ENCODE data around the gene AOAH.

AOAH gene

DNA sequence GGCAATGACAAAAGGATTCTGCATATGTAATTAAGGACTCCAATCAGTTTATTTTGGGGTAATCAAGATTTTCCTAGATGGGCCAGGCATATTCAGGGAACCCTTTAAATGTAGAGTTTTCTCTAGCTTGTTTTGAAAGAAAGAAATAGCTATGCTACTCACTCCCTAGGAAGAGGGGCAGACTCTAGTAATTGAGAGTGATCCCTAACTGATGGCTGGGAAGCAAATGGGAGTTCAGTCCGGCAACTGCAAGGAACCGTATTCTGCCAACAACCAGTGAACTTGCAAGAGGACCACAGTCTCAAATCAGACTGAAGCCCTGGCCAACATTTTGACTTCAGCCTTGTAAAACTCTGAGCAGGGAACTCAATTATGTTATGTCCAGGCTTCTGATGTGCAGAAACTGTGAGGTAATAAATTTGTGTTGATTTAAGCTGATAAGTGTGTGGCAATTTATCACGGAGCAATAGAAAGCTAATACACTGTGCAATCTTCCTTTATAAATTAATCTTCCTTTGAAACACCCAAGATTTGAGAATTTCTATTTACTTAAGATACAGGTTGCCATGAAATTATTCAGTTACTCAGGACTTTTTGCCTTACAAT, 14.0 kb downstream of the AOAH start:
- TF ChIP-seq PPARA (CRISPR knock-in tag; IDR thresholded peaks at IDR 0.05; ENCODE audit: borderline replicate concordance): no peak
- no peak for TF ChIP-seq CSDC2 (CRISPR knock-in tag; IDR thresholded peaks at IDR 0.05)
- no peak for TF ChIP-seq ZNF70 (CRISPR knock-in tag; IDR thresholded peaks at IDR 0.05)
- TF ChIP-seq, protein P1, sequence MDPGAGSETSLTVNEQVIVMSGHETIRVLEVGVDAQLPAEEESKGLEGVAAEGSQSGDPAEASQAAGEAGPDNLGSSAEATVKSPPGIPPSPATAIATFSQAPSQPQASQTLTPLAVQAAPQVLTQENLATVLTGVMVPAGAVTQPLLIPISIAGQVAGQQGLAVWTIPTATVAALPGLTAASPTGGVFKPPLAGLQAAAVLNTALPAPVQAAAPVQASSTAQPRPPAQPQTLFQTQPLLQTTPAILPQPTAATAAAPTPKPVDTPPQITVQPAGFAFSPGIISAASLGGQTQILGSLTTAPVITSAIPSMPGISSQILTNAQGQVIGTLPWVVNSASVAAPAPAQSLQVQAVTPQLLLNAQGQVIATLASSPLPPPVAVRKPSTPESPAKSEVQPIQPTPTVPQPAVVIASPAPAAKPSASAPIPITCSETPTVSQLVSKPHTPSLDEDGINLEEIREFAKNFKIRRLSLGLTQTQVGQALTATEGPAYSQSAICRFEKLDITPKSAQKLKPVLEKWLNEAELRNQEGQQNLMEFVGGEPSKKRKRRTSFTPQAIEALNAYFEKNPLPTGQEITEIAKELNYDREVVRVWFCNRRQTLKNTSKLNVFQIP (CRISPR knock-in tag; IDR thresholded peaks at IDR 0.05; ENCODE audit: borderline replicate concordance, low read depth): no peak
- no peak for TF ChIP-seq BACH2 (CRISPR knock-in tag; IDR thresholded peaks at IDR 0.05; ENCODE audit: borderline replicate concordance)
- no peak for TF ChIP-seq ZC3H10 (CRISPR knock-in tag; IDR thresholded peaks at IDR 0.05)
- TF ChIP-seq ZNF565 (CRISPR knock-in tag; conservative IDR thresholded peaks at IDR 0.05; ENCODE audit: low read depth): no peak
- TF ChIP-seq, protein P2, sequence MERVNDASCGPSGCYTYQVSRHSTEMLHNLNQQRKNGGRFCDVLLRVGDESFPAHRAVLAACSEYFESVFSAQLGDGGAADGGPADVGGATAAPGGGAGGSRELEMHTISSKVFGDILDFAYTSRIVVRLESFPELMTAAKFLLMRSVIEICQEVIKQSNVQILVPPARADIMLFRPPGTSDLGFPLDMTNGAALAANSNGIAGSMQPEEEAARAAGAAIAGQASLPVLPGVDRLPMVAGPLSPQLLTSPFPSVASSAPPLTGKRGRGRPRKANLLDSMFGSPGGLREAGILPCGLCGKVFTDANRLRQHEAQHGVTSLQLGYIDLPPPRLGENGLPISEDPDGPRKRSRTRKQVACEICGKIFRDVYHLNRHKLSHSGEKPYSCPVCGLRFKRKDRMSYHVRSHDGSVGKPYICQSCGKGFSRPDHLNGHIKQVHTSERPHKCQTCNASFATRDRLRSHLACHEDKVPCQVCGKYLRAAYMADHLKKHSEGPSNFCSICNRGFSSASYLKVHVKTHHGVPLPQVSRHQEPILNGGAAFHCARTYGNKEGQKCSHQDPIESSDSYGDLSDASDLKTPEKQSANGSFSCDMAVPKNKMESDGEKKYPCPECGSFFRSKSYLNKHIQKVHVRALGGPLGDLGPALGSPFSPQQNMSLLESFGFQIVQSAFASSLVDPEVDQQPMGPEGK (CRISPR knock-in tag; IDR thresholded peaks at IDR 0.05; ENCODE audit: borderline replicate concordance): no peak
- TF ChIP-seq ESRRG (CRISPR knock-in tag; IDR thresholded peaks at IDR 0.05): no peak
- TF ChIP-seq, protein P3, sequence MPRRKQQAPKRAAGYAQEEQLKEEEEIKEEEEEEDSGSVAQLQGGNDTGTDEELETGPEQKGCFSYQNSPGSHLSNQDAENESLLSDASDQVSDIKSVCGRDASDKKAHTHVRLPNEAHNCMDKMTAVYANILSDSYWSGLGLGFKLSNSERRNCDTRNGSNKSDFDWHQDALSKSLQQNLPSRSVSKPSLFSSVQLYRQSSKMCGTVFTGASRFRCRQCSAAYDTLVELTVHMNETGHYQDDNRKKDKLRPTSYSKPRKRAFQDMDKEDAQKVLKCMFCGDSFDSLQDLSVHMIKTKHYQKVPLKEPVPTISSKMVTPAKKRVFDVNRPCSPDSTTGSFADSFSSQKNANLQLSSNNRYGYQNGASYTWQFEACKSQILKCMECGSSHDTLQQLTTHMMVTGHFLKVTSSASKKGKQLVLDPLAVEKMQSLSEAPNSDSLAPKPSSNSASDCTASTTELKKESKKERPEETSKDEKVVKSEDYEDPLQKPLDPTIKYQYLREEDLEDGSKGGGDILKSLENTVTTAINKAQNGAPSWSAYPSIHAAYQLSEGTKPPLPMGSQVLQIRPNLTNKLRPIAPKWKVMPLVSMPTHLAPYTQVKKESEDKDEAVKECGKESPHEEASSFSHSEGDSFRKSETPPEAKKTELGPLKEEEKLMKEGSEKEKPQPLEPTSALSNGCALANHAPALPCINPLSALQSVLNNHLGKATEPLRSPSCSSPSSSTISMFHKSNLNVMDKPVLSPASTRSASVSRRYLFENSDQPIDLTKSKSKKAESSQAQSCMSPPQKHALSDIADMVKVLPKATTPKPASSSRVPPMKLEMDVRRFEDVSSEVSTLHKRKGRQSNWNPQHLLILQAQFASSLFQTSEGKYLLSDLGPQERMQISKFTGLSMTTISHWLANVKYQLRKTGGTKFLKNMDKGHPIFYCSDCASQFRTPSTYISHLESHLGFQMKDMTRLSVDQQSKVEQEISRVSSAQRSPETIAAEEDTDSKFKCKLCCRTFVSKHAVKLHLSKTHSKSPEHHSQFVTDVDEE (CRISPR knock-in tag; IDR thresholded peaks at IDR 0.05): no peak
- TF ChIP-seq ZFP3 (CRISPR knock-in tag; IDR thresholded peaks at IDR 0.05): no peak
- TF ChIP-seq TCF4 (CRISPR knock-in tag; IDR thresholded peaks at IDR 0.05; ENCODE audit: borderline replicate concordance): no peak
- ATAC-seq: no peak

DNA sequence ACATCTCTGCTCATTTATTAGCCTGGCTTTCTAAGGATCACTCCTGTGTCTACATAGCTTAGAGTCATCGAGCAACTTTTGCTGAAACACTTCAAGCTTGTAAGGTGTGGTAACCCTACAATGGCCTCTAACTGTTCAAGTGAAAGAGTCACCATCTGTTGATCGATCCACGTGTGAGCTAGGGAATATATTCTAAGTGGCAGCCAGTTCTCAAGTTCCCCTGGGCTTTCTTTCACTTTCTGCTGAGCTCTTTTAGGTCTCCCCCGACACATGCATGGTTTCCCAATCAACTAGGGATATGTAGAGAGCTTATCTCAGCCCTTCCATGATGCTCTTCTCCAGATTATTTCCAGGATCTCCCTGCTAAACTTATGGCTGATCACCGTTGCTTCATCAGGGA, 15.5 kb downstream of the AOAH start:
- TF ChIP-seq, protein P2 (CRISPR knock-in tag; IDR thresholded peaks at IDR 0.05; ENCODE audit: borderline replicate concordance): no peak
- TF ChIP-seq ZC3H10 (CRISPR knock-in tag; IDR thresholded peaks at IDR 0.05) (no peak), PPARA (CRISPR knock-in tag; IDR thresholded peaks at IDR 0.05; ENCODE audit: borderline replicate concordance) (no peak), CSDC2 (CRISPR knock-in tag; IDR thresholded peaks at IDR 0.05) (no peak), ZNF8 (CRISPR knock-in tag; IDR thresholded peaks at IDR 0.05) (no peak), ZFP3 (CRISPR knock-in tag; IDR thresholded peaks at IDR 0.05) (no peak), ARNTL (CRISPR knock-in tag; IDR thresholded peaks at IDR 0.05; ENCODE audit: borderline replicate concordance, low read depth) (no peak), SNAI2 (CRISPR knock-in tag; IDR thresholded peaks at IDR 0.05) (no peak), ISL1 (CRISPR knock-in tag; IDR thresholded peaks at IDR 0.05) (no peak), ZFP30 (CRISPR knock-in tag; IDR thresholded peaks at IDR 0.05) (no peak), ZNF565 (CRISPR knock-in tag; conservative IDR thresholded peaks at IDR 0.05; ENCODE audit: low read depth) (no peak), GLIS3 (CRISPR knock-in tag; IDR thresholded peaks at IDR 0.05) (no peak), TCF4 (CRISPR knock-in tag; IDR thresholded peaks at IDR 0.05; ENCODE audit: borderline replicate concordance) (no peak), RARB (CRISPR knock-in tag; IDR thresholded peaks at IDR 0.05) (no peak), BACH2 (CRISPR knock-in tag; IDR thresholded peaks at IDR 0.05; ENCODE audit: borderline replicate concordance) (no peak)
- TF ChIP-seq, protein P4, sequence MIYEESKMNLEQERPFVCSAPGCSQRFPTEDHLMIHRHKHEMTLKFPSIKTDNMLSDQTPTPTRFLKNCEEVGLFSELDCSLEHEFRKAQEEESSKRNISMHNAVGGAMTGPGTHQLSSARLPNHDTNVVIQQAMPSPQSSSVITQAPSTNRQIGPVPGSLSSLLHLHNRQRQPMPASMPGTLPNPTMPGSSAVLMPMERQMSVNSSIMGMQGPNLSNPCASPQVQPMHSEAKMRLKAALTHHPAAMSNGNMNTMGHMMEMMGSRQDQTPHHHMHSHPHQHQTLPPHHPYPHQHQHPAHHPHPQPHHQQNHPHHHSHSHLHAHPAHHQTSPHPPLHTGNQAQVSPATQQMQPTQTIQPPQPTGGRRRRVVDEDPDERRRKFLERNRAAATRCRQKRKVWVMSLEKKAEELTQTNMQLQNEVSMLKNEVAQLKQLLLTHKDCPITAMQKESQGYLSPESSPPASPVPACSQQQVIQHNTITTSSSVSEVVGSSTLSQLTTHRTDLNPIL (CRISPR knock-in tag; IDR thresholded peaks at IDR 0.05; ENCODE audit: low read depth): no peak
- TF ChIP-seq, protein P1 (CRISPR knock-in tag; IDR thresholded peaks at IDR 0.05; ENCODE audit: borderline replicate concordance, low read depth): no peak
- TF ChIP-seq, protein P5, sequence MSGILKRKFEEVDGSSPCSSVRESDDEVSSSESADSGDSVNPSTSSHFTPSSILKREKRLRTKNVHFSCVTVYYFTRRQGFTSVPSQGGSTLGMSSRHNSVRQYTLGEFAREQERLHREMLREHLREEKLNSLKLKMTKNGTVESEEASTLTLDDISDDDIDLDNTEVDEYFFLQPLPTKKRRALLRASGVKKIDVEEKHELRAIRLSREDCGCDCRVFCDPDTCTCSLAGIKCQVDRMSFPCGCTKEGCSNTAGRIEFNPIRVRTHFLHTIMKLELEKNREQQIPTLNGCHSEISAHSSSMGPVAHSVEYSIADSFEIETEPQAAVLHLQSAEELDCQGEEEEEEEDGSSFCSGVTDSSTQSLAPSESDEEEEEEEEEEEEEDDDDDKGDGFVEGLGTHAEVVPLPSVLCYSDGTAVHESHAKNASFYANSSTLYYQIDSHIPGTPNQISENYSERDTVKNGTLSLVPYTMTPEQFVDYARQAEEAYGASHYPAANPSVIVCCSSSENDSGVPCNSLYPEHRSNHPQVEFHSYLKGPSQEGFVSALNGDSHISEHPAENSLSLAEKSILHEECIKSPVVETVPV (CRISPR knock-in tag; IDR thresholded peaks at IDR 0.05): no peak
- TF ChIP-seq, protein P3 (CRISPR knock-in tag; IDR thresholded peaks at IDR 0.05): no peak
- ATAC-seq: no peak

Measured in SK-N-SH treated with all-trans-retinoic acid at 6 μM for 48 hours (cell line).